HCT116 (cell line): ENCODE measurements around the gene CSNK1E. TPM values are rescaled to one million over a fixed set of nuclear protein-coding genes. Genes with fewer than 3 reads are reported as not detected.

ENCODE experiments used
- ATAC-seq: fragments of 200-7000 bp; cut with Tn5 transposase; 2 replicates; pipeline ENCODE4 v1.9.1; 2020; ENCODE audit warnings: mild to moderate bottlenecking, moderate library complexity
- BruUV-seq: library from RNA; stranded (reverse); fragments of 400-500 nt; replicated peaks from 2 replicates; lab custom pipeline; 2021; lab: Mats Ljungman, UMichigan
- CTCF ChIA-PET: fragments of 300-600 bp; sonication (Branson Sonifier 250); formaldehyde crosslinking; loops from one replicate; lab custom pipeline; 2021; ENCODE audit warnings: antibody characterized with exemption; lab: Charles Lee
- POLR2A ChIA-PET: fragments of 300-600, 350-600 bp; sonication (Branson Sonifier 250); formaldehyde crosslinking; loops from one replicate; lab custom pipeline; 2021; ENCODE audit warnings: antibody characterized with exemption; lab: Charles Lee
- RAD21 ChIA-PET, 2 experiments: fragments of 300-600 bp; sonication (Branson Sonifier 250); formaldehyde crosslinking; loops; one replicate each; lab custom pipeline; 2023; ENCODE audit warnings: low total read pairs in 2 of 2; ENCODE audit not compliant: uncharacterized antibody in 2 of 2, unreplicated experiment in 2 of 2, low non-redundant PET in 1 of 2; lab: Charles Lee
- DNase-seq: peaks from one replicate; pipeline ENCODE4 v3.0.0-alpha.2; 2010; ENCODE audit warnings: low read depth, low spot score
- H2AFZ ChIP-seq: fragments of 200-600 bp; shearing (Covaris generic), sonication (generic); 2 replicates; pipeline ENCODE4 v1.6.1; 2017; ENCODE audit warnings: low read depth, mixed run types, mixed read lengths, antibody characterized with exemption, low read length; ENCODE audit not compliant: poor library complexity, severe bottlenecking
- H3K27ac ChIP-seq: 2 replicates; pipeline ENCODE4 v1.5.1; 2012; ENCODE audit warnings: low read depth, low read length
- H3K27me3 ChIP-seq: fragments of 200-600 bp; sonication (generic); 2 replicates; pipeline ENCODE4 v1.6.1; 2016; ENCODE audit warnings: mixed run types, low read length, mixed read lengths; ENCODE audit not compliant: insufficient read depth
- H3K36me3 ChIP-seq, 2 experiments: fragments of 200-500 bp in 1 of 2; fragments of 200-600 bp in 1 of 2; sonication (Bioruptor generic) in 1 of 2; sonication (generic) in 1 of 2; 2 replicates each; pipeline versions ENCODE4 v1.5.1 to v1.6.1; 2014 to 2016; ENCODE audit warnings: low read length in 2 of 2, inconsistent platforms in 1 of 2, mixed read lengths in 1 of 2, mixed run types in 1 of 2; ENCODE audit not compliant: insufficient read depth in 2 of 2, control insufficient read depth in 1 of 2
- H3K4me1 ChIP-seq, 2 experiments: fragments of 200-600 bp in 1 of 2; sonication (generic) in 1 of 2; 2 replicates each; pipeline versions ENCODE4 v1.5.1 to v1.6.1; 2012 to 2017; ENCODE audit warnings: low read length in 2 of 2, inconsistent platforms in 1 of 2, mild to moderate bottlenecking in 1 of 2, mixed read lengths in 1 of 2, mixed run types in 1 of 2, moderate library complexity in 1 of 2; ENCODE audit not compliant: insufficient read depth in 2 of 2, control insufficient read depth in 1 of 2
- H3K4me2 ChIP-seq: fragments of 200-600 bp; sonication (generic); 2 replicates; pipeline ENCODE4 v1.6.1; 2017; ENCODE audit warnings: mixed run types, low read length, mixed read lengths
- H3K4me3 ChIP-seq, 2 experiments: fragments of 200-600 bp in 1 of 2; sonication (generic) in 1 of 2; replicated peaks in 1 of 2; 2 replicates each; pipeline ENCODE4 v1.5.1; 2011 to 2016; ENCODE audit warnings: low read length in 2 of 2, control low read depth in 1 of 2, low read depth in 1 of 2, mild to moderate bottlenecking in 1 of 2, mixed read lengths in 1 of 2, mixed run types in 1 of 2
- H3K79me2 ChIP-seq: fragments of 200-600 bp; sonication (generic); 2 replicates; pipeline ENCODE4 v1.6.1; 2017; ENCODE audit warnings: mild to moderate bottlenecking, mixed run types, low read length, moderate library complexity, mixed read lengths; ENCODE audit not compliant: insufficient read depth
- H3K9ac ChIP-seq: fragments of 200-600 bp; sonication (generic); 2 replicates; pipeline ENCODE4 v1.6.1; 2016; ENCODE audit warnings: low read length, mixed read lengths
- H3K9me2 ChIP-seq: fragments of 200-600 bp; sonication (generic), shearing (Covaris generic); 2 replicates; pipeline ENCODE4 v1.6.1; 2017; ENCODE audit warnings: mixed run types, mild to moderate bottlenecking, moderate library complexity; ENCODE audit not compliant: insufficient read depth
- H3K9me3 ChIP-seq, 2 experiments: fragments of 200-500 bp in 1 of 2; fragments of 200-600 bp in 1 of 2; sonication (Bioruptor generic) in 1 of 2; sonication (generic) in 1 of 2; 2 replicates each; pipeline ENCODE4 v1.6.1; 2014 to 2017; ENCODE audit warnings: low read length in 2 of 2, mixed read lengths in 2 of 2, inconsistent platforms in 1 of 2, low read depth in 1 of 2, mild to moderate bottlenecking in 1 of 2, mixed run types in 1 of 2, moderate library complexity in 1 of 2; ENCODE audit not compliant: control insufficient read depth in 1 of 2, insufficient read depth in 1 of 2
- H4K20me1 ChIP-seq: fragments of 200-600 bp; sonication (generic), shearing (Covaris generic); 2 replicates; pipeline ENCODE4 v1.6.1; 2017; ENCODE audit warnings: mixed run types, mild to moderate bottlenecking, moderate library complexity; ENCODE audit not compliant: insufficient read depth
- CBX3 ChIP-seq: IDR thresholded peaks from 2 replicates; pipeline ENCODE4 v1.6.1; 2012; ENCODE audit warnings: low read depth
- ELF1 ChIP-seq: IDR thresholded peaks from 2 replicates; pipeline ENCODE4 v1.6.1; 2012; ENCODE audit warnings: low read depth, borderline replicate concordance
- EZH2 ChIP-seq: fragments of 200-600 bp; sonication (generic); IDR thresholded peaks from 2 replicates; pipeline ENCODE4 v1.6.1; 2017; ENCODE audit warnings: antibody characterized with exemption, mixed run types
- TCF7L2 ChIP-seq: IDR thresholded peaks from 2 replicates; pipeline ENCODE4 v1.7.0; 2011; ENCODE audit warnings: borderline replicate concordance, inconsistent platforms; ENCODE audit not compliant: insufficient read depth, insufficient read length; ENCODE audit errors: extremely low read depth
- YY1 ChIP-seq: IDR thresholded peaks from 2 replicates; pipeline ENCODE4 v1.6.1; 2011; ENCODE audit warnings: low read length, low read depth, moderate library complexity, mild to moderate bottlenecking; ENCODE audit not compliant: insufficient replicate concordance; ENCODE audit errors: extremely low read depth
- ZBTB33 ChIP-seq: IDR thresholded peaks from 2 replicates; pipeline ENCODE4 v1.6.1; 2011; ENCODE audit warnings: mild to moderate bottlenecking, low read length, moderate library complexity; ENCODE audit not compliant: insufficient replicate concordance; ENCODE audit errors: extremely low read depth
- intact Hi-C: fragments of 100-400 bp; cut with micrococcal nuclease; formaldehyde crosslinking; loops from 2 replicates; pipeline ENCODE4 v1.10.0; 2022
- total RNA-seq: library from RNA; stranded (reverse); gene quantifications from one replicate; pipeline ENCODE4 v1.2.1, GENCODE V29; 2021; ENCODE audit not compliant: unreplicated experiment

CSNK1E gene
- total RNA-seq, 1 experiment from 2014 or later = 190 TPM

GRCh38 chr22:38338772-38339379, 21.6 kb upstream of the CSNK1E start:
- H3K4me1 ChIP-seq = peaks cover 3 to 21% of the 10 kb centered on the region in 2 experiments; a peak in 3 of 4 replicates
- H3K4me3 ChIP-seq = no peak overlapping the region
- no peaks in the 10 kb centered on the region for H3K9me3 ChIP-seq
- no peak for ATAC-seq
- H2AFZ ChIP-seq = no peak overlapping the region
- TF ChIP-seq ELF1 (no peak), TCF7L2 (no peak), CBX3 (no peak), EZH2 (no peak), YY1 (no peak), ZBTB33 (no peak)
- POLR2A ChIA-PET = no interaction called here
- no peak overlapping the region for H3K4me2 ChIP-seq
- CTCF ChIA-PET = no interaction called here
- BruUV-seq = no TSS peak
- intact Hi-C loops = no loop called here
- H4K20me1 ChIP-seq = no peaks in the 10 kb centered on the region
- no peaks in the 10 kb centered on the region for H3K27me3 ChIP-seq
- H3K27ac ChIP-seq = no peak overlapping the region
- H3K9me2 ChIP-seq = no peaks in the 10 kb centered on the region
- H3K36me3 ChIP-seq = no peaks in the 10 kb centered on the region
- H3K9ac ChIP-seq = no peak overlapping the region
- H3K79me2 ChIP-seq = no peaks in the 10 kb centered on the region
- RAD21 ChIA-PET = no interaction called here
- DNase-seq = no peak
